CD4-positive, alpha-beta T cell treated with Interleukin-15 for 4 hours (primary cell): Measurements from ENCODE around the gene TMIGD3.

ENCODE experiments used
- DNase-seq: peaks from one replicate; pipeline ENCODE4 v3.0.0-alpha.2; 2020; ENCODE audit warnings: low spot score

Gene TMIGD3

GRCh38 chr1:111446967-111447892 lies 56.2 kb downstream of the TMIGD3 start:
- no peak for DNase-seq

- DNase-seq, result no peak
Measured at GRCh38 chr1:111446546-111446945, 56.9 kb downstream of the TMIGD3 start.

- DNase-seq, result no peak
Measured at GRCh38 chr1:111444031-111444430, 59.4 kb downstream of the TMIGD3 start.

- no peak for DNase-seq
Measured at GRCh38 chr1:111442457-111442856, 61.0 kb downstream of the TMIGD3 start.

- DNase-seq, result peak; percentile 67
Measured at GRCh38 chr1:111441573-111442192, 61.8 kb downstream of the TMIGD3 start.

- no peak for DNase-seq
Measured at GRCh38 chr1:111439461-111440351, 63.7 kb downstream of the TMIGD3 start.

- DNase-seq, result no peak
Measured at GRCh38 chr1:111436726-111437125, 66.7 kb downstream of the TMIGD3 start.
